GM19372 (cell line): ENCODE data around the gene TCP11L1.
"Not testable (repeated sequence)": the region's sequence is repeated elsewhere in the genome, so short reads cannot be mapped to it uniquely, and the experiment has no call there.

ENCODE experiments used
- ATAC-seq: cut with Tn5 transposase; IDR thresholded peaks from one replicate; pipeline ENCODE4 v1.9.1; 2021; ENCODE audit warnings: mild to moderate bottlenecking, low read depth, moderate library complexity; ENCODE audit not compliant: unreplicated experiment

Gene TCP11L1

DNA sequence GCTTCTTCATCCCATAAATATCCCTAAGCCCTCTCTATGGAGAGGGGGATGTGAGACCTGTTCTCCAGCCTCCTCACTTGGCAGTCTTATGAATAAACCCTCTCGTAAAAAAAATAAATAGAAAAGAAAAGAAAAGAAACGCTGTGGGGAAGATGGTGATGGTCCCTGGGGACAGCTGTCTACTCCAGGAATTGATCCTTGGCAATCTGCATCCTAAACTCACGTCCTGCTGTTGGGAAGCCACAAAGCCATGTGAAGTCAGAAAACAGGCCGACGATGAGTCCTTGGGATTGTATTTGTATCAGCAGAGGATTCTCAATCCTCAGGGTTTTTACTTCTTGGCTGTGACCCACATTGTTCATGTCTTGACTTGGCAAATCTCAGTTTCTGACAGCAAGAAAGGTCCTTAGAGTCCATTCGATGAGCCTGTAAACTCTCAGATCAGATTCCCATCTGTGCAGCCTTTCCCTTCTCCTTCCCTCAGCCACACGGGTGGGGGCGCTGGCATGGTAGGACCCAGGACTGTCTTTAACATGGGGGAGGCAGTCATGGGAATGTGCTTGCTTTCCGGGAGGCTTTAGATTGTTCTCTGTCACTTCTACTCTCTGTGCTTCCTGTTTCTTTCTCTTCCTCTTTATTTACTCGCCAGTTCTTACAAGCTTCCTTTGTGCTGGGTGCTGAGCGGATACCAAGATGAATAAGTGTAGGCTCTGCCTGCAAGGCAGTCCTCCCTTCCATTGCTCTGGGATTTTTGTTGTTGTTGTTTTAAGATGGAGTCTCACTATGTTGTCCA, 24.9 kb downstream of the TCP11L1 start:
- ATAC-seq: no peak

DNA sequence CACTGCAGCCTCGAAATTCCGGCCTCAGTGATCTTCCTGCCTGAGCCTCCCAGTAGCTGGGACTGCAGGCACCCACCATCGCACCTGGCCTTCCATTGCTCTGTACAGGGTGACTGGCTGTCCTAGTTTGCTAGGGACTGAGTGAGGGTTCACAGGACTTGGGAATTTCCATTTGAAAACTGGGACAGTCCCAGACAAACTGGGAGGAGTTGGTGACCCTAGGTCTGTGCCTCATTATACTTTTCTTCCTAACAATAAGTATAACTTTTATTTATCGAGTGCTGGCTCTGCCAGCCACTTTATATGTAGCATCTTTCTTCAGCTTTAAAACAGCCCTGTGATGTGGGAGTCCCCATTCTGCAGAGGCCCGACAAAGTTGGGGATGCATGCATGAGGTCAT, 25.5 kb downstream of the TCP11L1 start:
- ATAC-seq: no peak

DNA sequence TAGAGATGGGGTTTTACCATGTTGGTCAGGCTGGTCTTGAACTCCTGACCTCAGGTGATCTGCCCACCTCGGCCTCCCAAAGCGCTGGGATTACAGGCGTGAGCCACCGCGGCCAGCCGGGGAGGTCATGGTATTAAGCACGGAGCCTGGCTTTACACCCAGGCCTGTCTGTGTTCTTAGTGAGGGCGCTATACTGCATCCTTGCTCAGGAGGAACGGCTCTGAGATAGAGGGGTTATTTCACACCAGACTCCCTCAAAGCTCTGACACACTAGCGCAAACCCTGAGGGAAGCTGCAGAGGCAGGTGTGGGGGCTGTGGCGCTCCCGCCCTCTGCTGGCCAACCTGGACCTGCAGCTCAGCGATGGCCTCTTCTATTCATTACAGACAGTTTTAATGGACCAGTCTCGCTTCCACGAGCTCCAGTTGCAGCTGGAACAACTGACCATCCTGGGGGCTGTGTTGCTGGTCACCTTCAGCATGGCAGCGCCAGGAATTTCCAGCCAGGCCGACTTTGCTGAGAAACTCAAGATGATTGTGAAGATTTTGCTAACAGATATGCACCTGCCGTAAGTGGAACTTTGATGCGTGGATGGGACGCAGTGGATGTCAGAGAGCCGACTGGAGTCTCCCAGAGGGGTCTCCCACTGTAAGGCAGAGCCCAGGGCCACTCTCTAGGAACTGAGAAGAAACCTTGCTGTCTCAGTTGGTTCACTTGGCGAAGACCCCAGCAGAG, 26.2 kb downstream of the TCP11L1 start:
- no peak for ATAC-seq

DNA sequence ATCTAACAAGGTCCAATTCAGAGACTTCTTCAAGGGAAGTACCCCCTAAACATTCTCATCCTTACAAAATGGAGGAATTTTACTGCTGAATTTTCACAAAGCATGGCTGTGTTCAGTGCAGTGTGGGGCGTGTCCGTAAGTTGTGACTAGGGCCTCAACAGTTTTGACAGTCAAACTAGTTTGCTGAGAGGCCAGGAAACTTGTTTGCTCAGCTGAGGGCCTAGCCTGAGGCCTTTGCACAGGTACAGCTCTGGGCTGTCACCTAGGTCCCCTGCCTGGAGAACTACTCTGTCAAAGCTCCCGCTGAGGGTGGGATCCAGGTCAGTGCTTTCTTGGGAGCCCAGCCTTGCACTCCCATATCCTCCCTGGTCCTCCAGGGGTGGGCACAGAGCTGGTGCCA, 27.9 kb downstream of the TCP11L1 start:
- no peak for ATAC-seq

DNA sequence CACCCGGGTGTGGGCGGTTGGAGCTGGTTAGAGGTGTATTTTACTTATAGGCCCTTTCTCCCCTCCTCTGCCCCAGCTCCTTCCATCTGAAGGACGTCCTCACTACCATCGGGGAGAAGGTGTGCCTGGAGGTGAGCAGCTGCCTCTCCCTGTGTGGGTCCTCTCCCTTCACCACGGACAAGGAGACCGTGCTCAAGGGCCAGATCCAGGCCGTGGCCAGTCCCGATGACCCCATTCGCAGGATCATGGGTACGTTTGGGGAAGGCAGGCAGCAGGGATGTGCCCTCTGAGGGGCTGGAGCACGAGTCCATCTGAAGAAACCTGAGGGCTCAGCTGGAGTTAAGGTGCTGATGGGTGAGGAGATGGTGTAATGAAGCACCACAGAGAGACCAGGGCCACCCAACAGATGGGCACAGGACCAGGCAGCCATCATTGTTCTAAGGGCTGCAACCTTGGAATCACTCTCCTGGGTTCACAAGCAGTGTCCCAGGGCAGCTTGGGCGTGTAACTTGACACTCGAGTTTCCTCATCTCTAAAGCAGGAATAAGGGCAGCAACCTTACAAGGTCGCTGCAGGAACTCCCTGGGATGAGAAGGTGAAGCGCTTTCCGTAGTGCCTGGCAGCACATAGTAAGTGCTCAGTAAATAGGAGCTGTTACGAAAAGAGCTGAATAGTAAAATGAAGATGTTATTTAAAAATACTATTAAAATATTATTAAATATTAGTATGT, 29.4 kb downstream of the TCP11L1 start:
- no peak for ATAC-seq

DNA sequence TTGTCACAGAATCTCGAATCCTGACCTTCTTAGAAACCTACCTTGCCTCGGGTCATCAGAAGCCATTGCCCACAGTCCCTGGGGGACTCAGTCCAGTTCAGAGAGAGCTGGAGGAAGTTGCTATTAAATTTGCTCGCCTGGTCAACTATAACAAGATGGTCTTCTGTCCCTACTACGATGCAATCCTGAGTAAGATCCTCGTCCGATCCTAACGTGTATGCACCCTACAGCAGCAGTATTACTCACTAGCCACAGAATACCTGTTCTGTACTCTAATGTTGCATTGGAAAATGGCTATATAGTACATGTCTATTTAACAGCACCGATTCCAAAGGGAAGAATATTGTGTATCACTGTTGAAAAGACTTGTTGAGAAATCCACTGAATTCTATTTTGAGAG, 33.1 kb downstream of the TCP11L1 start:
- no peak for ATAC-seq

DNA sequence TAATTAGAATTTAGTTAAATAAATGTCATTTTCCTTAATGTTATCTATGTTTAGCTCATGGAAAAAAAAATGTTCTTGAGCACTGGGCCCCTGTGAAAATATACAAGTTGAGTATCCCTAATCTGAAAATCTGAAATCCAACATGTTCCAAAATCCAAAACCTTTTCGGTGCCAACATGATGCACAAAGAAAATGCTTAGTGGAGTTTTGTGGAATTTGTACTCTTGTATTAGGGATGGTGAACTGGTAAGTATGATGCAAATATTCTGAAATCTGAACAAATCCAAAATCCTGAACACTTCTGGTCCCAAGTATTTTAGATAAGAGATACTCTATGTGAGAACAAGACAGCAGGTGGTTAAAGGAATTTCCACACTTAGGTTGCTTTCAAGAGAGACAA, 44.5 kb downstream of the TCP11L1 start:
- no peak for ATAC-seq

DNA sequence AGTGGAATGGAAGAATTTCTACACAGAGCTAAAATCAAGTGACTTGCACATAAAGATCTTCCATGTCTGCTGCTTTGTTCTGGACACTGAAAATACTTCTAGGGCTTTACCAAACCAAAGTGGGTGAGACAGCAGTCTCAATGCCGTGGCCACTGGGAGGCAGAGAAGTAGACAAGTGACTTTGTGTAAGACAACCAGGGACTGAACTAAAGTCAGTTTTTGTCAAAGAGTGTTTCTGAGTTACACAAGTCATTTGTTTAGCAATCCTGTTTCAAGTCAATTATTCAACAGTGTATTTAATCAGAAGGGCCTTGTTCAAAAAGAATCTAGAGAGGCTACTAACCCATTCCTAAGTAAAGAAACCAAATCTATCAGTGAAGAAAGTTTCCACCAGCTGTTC, 46.6 kb downstream of the TCP11L1 start:
- no peak for ATAC-seq

DNA sequence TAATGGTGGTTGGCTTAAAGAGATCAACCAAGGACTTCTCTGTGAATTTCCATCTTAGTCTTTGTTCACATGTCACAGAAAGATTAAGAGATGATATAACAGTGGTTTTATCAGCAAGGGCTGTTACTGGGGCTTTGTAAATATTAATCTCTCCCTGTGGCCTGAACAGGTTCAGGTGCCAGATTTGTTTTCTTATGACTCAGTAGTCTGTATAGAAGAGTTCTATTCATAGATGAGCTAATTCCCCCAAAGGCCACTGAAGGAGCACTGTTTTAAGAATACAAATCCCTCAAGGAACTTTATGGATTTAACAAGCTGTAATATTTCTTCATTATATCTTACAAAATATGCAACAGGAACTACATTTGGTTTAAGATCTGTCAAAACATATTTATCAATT, 50.4 kb downstream of the TCP11L1 start:
- ATAC-seq: no peak

DNA sequence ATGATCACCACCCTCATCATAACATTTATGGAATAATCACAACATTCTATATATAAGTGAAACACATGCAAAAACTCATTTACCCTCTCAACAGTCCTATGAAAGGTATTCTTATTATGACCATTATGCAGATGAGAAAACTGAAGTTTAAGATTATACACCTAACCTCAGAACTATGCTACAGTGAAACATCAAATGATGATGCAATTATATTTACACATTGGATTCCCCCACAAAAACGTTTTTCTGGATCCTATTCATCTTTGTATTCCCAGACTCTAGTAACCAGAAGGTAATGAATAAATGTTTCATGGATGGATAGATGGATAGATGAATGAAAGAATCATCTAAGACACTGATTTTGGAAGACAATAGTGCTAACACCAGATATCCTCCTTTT, 54.8 kb downstream of the TCP11L1 start:
- no peak for ATAC-seq

DNA sequence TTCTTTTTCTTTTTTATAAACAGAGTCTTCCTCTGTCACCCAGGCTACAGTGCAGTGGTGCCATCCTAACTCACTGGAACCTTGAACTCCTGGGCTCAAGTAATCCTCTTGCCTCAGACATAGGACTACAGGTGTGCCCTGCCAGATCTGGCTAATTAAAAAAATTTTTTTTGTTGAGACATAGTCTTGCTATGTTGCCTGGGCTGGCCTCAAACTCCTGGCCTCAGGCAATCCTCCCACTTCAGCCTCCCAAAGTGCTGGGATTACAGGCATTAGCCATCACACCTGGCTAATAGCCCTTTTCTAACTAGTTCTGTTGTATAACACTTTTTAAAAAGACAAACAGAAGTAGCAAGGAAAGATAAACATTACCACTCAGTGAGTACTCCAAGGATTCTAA, 64.5 kb downstream of the TCP11L1 start:
- ATAC-seq: no peak

DNA sequence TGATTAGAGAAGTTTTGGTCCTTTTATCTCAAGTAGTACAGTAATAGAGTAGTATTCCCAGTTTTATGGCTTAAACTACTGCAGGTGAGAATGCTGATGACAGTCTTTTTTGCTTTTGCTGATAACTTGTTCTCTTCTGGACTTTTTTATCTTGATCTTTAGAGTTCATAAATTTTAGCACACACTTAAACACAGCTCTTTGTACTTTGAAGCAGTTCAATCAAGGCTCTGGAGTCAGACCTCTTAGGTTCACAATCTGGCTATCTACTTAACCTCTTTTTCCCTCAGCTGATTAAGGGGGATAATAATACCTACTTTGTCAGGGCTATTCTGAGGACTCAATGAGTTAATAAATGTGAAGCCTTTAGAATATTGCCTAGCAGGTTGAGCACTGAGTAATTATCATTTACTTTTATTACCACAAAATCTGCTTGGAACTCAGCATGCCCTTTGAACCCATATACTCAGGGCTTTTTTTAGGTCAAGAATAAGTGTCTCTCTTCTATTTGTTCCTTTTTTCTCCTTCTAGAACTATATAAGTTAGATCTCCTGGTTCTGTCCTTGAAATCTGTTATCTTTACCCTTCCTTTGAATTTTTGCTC, 70.0 kb downstream of the TCP11L1 start:
- ATAC-seq: no peak

DNA sequence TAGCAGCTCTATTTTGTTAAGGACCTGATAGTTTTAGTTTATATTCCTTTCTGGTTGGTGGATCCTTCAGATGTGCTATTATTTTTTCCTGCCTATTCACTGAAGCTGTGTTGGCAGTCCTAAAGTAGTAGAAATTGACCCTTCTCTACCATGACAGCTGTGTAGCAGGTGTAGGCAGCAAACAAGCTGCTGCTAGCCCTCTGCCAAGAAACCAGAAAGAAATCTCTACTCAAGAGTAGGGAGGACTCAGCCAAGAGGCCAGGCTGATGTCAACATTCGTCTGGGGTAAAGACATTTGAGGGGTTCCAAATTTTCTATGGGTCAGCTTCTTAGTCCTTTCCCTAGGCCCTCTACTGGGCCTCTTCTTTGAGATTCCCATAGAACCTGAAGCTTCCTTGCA, 70.7 kb downstream of the TCP11L1 start:
- ATAC-seq: no peak

DNA sequence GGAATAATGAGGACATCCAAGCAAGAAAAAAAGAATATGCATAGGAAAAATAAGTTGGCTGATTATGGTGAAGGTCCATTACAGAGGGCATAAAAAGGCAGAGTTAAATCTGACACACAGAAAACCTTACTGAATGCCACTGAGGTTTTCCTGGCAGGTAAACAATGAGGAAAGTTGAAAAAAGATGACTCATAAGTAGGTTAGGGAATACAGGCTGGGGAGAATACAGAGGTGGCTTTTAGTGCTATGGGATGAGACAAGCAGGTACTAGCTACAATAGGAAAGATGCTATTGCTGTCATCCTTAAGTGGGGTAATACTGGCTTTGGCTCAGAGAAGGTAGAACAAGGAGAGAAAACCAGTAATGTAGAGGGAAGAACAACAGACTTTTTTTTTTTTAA, 77.2 kb downstream of the TCP11L1 start:
- ATAC-seq: no peak

DNA sequence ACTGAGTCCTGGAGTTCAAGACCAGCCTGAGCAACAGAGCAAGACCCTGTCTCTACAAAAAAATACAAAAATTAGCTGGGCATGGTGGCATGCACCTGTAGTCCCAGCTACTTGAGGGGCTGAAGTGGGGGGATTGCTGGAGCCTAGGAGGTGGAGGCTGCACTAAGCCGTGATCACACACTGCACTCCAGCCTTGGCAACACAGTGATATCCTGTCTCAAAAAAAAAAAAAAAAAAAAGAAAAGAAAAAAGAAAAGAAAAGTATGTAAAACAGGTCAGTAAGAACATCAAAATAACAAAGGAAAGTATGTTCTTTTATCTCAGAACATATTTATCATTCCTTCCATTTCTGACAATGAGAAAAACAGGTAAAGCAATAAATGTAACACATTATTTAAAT, 83.3 kb downstream of the TCP11L1 start:
- not testable (repeated sequence) for ATAC-seq
